Loucy (cell line): Measurements from ENCODE around the gene SPOP.

Source experiments
- H2AFZ ChIP-seq: fragments of 200-600 bp; sonication (generic); 2 replicates; pipeline ENCODE4 v1.6.0; 2016; ENCODE audit warnings: antibody characterized with exemption, mild to moderate bottlenecking, low read length, moderate library complexity
- H3F3A ChIP-seq: fragments of 200-600 bp; 2 replicates; pipeline ENCODE4 v1.6.0; 2016; ENCODE audit warnings: antibody characterized with exemption, low read depth, mild to moderate bottlenecking
- H3K27me3 ChIP-seq: fragments of 200-600 bp; sonication (generic); 2 replicates; pipeline ENCODE4 v1.6.1; 2014; ENCODE audit warnings: low read length, mild to moderate bottlenecking; ENCODE audit not compliant: insufficient read depth, poor library complexity, severe bottlenecking
- H3K36me3 ChIP-seq: fragments of 200-600 bp; sonication (generic); 2 replicates; pipeline ENCODE4 v1.6.1; 2016; ENCODE audit warnings: low read length; ENCODE audit not compliant: insufficient read depth
- H3K4me1 ChIP-seq: fragments of 200-600 bp; sonication (generic); 2 replicates; pipeline ENCODE4 v1.5.1; 2014; ENCODE audit warnings: low read length, mild to moderate bottlenecking; ENCODE audit not compliant: insufficient read depth, poor library complexity, severe bottlenecking
- H3K4me2 ChIP-seq: fragments of 200-600 bp; sonication (generic); 2 replicates; pipeline ENCODE4 v1.6.0; 2014; ENCODE audit warnings: antibody characterized with exemption, low read length, low read depth, mild to moderate bottlenecking; ENCODE audit not compliant: poor library complexity, severe bottlenecking
- H3K4me3 ChIP-seq: fragments of 200-600 bp; sonication (generic); 2 replicates; pipeline ENCODE4 v1.5.1; 2014; ENCODE audit warnings: low read length, mild to moderate bottlenecking, mixed read lengths; ENCODE audit not compliant: poor library complexity, severe bottlenecking
- H3K79me2 ChIP-seq: fragments of 200-600 bp; sonication (generic); 2 replicates; pipeline ENCODE4 v1.6.1; 2014; ENCODE audit warnings: low read length; ENCODE audit not compliant: insufficient read depth
- H3K9ac ChIP-seq: fragments of 200-600 bp; sonication (generic); 2 replicates; pipeline ENCODE4 v1.6.0; 2014; ENCODE audit warnings: mild to moderate bottlenecking, low read depth, low read length, moderate library complexity; ENCODE audit not compliant: poor library complexity, severe bottlenecking
- H3K9me2 ChIP-seq: fragments of 200-600 bp; sonication (generic); replicated peaks from 2 replicates; pipeline ENCODE4 v1.6.1; 2016; ENCODE audit warnings: low read depth, low read length, mixed read lengths
- H3K9me3 ChIP-seq: fragments of 200-600 bp; sonication (generic); 2 replicates; pipeline ENCODE4 v1.6.1; 2014; ENCODE audit warnings: mild to moderate bottlenecking, antibody characterized with exemption, low read length, low read depth; ENCODE audit not compliant: insufficient read depth
- H4K20me1 ChIP-seq: fragments of 200-600 bp; sonication (generic); 2 replicates; pipeline ENCODE4 v1.6.0; 2014; ENCODE audit warnings: antibody characterized with exemption, low read length, mild to moderate bottlenecking; ENCODE audit not compliant: insufficient read depth, poor library complexity, severe bottlenecking
- EZH2phosphoT487 ChIP-seq: fragments of 200-600 bp; IDR thresholded peaks from 2 replicates; pipeline ENCODE4 v1.6.1; 2018; ENCODE audit warnings: antibody characterized with exemption, mild to moderate bottlenecking, moderate library complexity, borderline replicate concordance
- TF ChIP-seq, protein P1 (sequence below): fragments of 200-600 bp; sonication (generic); conservative IDR thresholded peaks from 2 replicates; pipeline ENCODE4 v1.5.1; 2014; ENCODE audit warnings: mild to moderate bottlenecking, antibody characterized with exemption, low read length

The SPOP gene

DNA sequence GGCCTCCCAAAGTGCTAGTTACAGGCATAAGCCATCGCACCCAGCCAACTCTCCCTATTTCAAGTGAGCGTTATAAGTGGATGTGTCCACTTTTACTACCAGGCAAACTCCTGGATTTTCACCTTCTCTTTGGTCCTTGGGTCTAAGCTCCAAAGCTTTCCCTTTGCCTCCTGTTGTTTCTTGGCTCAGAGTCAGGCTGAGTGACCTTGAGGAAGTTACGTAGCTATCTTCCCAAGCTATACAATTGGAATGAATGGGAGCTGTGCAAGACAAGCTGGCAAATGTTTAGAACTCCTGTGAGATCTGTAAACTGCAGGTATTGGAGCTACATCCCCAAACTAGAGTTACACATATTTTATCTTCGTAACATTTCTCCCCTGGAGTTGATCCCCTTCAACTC lies 81.9 kb downstream of the SPOP start:
- Histone ChIP-seq H4K20me1 (no peaks in the 10 kb centered on the region), H3F3A (peaks cover 8% of the 10 kb centered on the region; the same call in 1 of the 2 replicates), H3K4me2 (peak overlapping the region; percentile 51), H3K4me1 (peaks cover 27% of the 10 kb centered on the region), H2AFZ (no peak overlapping the region), H3K4me3 (peak overlapping the region; percentile 35), H3K9me2 (no peaks in the 10 kb centered on the region), H3K36me3 (peaks cover 32% of the 10 kb centered on the region), H3K79me2 (no peaks in the 10 kb centered on the region), H3K9ac (peak overlapping the region; percentile 11), H3K9me3 (no peaks in the 10 kb centered on the region), H3K27me3 (no peaks in the 10 kb centered on the region)
- TF ChIP-seq, protein P1, sequence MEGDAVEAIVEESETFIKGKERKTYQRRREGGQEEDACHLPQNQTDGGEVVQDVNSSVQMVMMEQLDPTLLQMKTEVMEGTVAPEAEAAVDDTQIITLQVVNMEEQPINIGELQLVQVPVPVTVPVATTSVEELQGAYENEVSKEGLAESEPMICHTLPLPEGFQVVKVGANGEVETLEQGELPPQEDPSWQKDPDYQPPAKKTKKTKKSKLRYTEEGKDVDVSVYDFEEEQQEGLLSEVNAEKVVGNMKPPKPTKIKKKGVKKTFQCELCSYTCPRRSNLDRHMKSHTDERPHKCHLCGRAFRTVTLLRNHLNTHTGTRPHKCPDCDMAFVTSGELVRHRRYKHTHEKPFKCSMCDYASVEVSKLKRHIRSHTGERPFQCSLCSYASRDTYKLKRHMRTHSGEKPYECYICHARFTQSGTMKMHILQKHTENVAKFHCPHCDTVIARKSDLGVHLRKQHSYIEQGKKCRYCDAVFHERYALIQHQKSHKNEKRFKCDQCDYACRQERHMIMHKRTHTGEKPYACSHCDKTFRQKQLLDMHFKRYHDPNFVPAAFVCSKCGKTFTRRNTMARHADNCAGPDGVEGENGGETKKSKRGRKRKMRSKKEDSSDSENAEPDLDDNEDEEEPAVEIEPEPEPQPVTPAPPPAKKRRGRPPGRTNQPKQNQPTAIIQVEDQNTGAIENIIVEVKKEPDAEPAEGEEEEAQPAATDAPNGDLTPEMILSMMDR, result no peak
- TF ChIP-seq EZH2phosphoT487, result no peak

DNA sequence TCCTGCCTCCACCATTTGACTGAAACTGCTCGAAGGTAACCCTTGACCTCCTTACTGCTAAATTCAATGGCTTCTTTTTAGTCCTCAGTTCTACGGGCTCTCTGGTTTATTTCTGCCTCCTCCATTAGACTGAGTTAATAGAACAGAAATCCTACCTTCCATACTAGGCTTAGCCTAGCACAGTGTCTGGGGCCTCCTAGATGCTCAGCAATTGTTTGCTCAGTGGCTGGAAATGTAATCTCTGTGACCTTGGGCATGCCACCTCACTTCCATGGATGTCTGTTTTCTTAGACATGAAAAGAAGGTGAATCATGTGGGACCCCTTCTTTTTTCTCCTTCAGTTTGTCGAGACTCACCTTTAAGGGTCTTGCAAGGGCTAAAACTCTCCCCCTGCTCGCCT lies 82.6 kb downstream of the SPOP start:
- Histone ChIP-seq H3K4me1 (peaks cover 27% of the 10 kb centered on the region), H3K4me2 (no peak overlapping the region), H3K36me3 (peaks cover 25% of the 10 kb centered on the region; the same call in 1 of the 2 replicates), H3K27me3 (no peaks in the 10 kb centered on the region), H2AFZ (no peak overlapping the region), H3K9me2 (no peaks in the 10 kb centered on the region), H3K4me3 (no peak overlapping the region), H3K9ac (no peak overlapping the region), H4K20me1 (no peaks in the 10 kb centered on the region), H3F3A (peaks cover 8% of the 10 kb centered on the region; the same call in 1 of the 2 replicates), H3K79me2 (no peaks in the 10 kb centered on the region), H3K9me3 (no peaks in the 10 kb centered on the region)
- TF ChIP-seq, protein P1, result no peak
- TF ChIP-seq EZH2phosphoT487, result no peak

GRCh38 chr17:49592263-49592662 lies 85.6 kb downstream of the SPOP start:
- H3F3A ChIP-seq, result peaks cover 8% of the 10 kb centered on the region; the same call in 1 of the 2 replicates

More at GRCh38 chr17:49592263-49592662, 85.6 kb downstream of the SPOP start:
- no peaks in the 10 kb centered on the region for H3K79me2 ChIP-seq
- no peaks in the 10 kb centered on the region for H3K36me3 ChIP-seq
- H3K4me1 ChIP-seq, result peaks cover 15% of the 10 kb centered on the region
- H3K4me3 ChIP-seq, result no peak overlapping the region
- H3K9ac ChIP-seq, result no peak overlapping the region
- no peaks in the 10 kb centered on the region for H3K9me3 ChIP-seq
- no peaks in the 10 kb centered on the region for H4K20me1 ChIP-seq
- no peaks in the 10 kb centered on the region for H3K27me3 ChIP-seq
- no peak overlapping the region for H3K4me2 ChIP-seq
- no peaks in the 10 kb centered on the region for H3K9me2 ChIP-seq
- TF ChIP-seq, protein P1, result no peak
- no peak for TF ChIP-seq EZH2phosphoT487
- H2AFZ ChIP-seq, result no peak overlapping the region
